Neural progenitor cell (in vitro differentiated cells): ENCODE results near the gene TNIK. TPM values are rescaled to one million over a fixed set of nuclear protein-coding genes. Genes with fewer than 3 reads are reported as not detected.

Experiments used
- DNase-seq: peaks from one replicate; pipeline ENCODE4 v3.0.0-alpha.2; 2016; ENCODE audit warnings: low spot score
- H2AFZ ChIP-seq: fragments of 200-600 bp; sonication (generic); replicated peaks from 2 replicates; pipeline ENCODE4 v1.6.1; 2016; ENCODE audit warnings: antibody characterized with exemption
- H3F3A ChIP-seq: fragments of 200-600 bp; sonication (generic); 2 replicates; pipeline ENCODE4 v1.6.1; 2016; ENCODE audit warnings: antibody characterized with exemption, low read depth
- H3K27ac ChIP-seq: fragments of 200-600 bp; sonication (generic); 2 replicates; pipeline ENCODE4 v1.5.1; 2016; ENCODE audit warnings: mild to moderate bottlenecking
- H3K27me3 ChIP-seq: fragments of 200-600 bp; sonication (generic); 2 replicates; pipeline ENCODE4 v1.6.1; 2016; ENCODE audit warnings: mild to moderate bottlenecking, moderate library complexity
- H3K36me3 ChIP-seq: fragments of 200-600 bp; sonication (generic); 2 replicates; pipeline ENCODE4 v1.5.1; 2016
- H3K4me1 ChIP-seq: fragments of 200-600 bp; sonication (generic); 2 replicates; pipeline ENCODE4 v1.6.1; 2016; ENCODE audit warnings: mixed run types
- H3K4me2 ChIP-seq: fragments of 200-600 bp; sonication (generic); 2 replicates; pipeline ENCODE4 v1.6.1; 2016
- H3K4me3 ChIP-seq: fragments of 200-600 bp; sonication (generic); 2 replicates; pipeline ENCODE4 v1.5.1; 2016
- H3K79me2 ChIP-seq: fragments of 200-600 bp; sonication (generic); 2 replicates; pipeline ENCODE4 v1.6.1; 2016; ENCODE audit warnings: low read depth
- H3K9ac ChIP-seq: fragments of 200-600 bp; sonication (generic); 2 replicates; pipeline ENCODE4 v1.6.1; 2016
- H3K9me3 ChIP-seq: fragments of 200-600 bp; sonication (generic); 2 replicates; pipeline ENCODE4 v1.5.1; 2016; ENCODE audit warnings: low read depth
- H4K20me1 ChIP-seq: fragments of 200-600 bp; sonication (generic); 2 replicates; pipeline ENCODE4 v1.6.1; 2016; ENCODE audit warnings: low read depth
- H3K27ac Mint-ChIP-seq: 3 replicates; pipeline ENCODE4 v1.8.0; 2021; ENCODE audit warnings: mixed read lengths
- H3K27me3 Mint-ChIP-seq: 2 replicates; pipeline ENCODE4 v1.8.0; 2022; ENCODE audit warnings: low read depth, mild to moderate bottlenecking, inconsistent platforms, moderate library complexity, mixed read lengths; ENCODE audit not compliant: insufficient read depth
- H3K36me3 Mint-ChIP-seq: 3 replicates; pipeline ENCODE4 v1.8.0; 2021; ENCODE audit warnings: mixed read lengths
- H3K4me1 Mint-ChIP-seq: 3 replicates; pipeline ENCODE4 v1.8.0; 2021; ENCODE audit warnings: mixed read lengths
- H3K4me3 Mint-ChIP-seq: 3 replicates; pipeline ENCODE4 v1.8.0; 2021; ENCODE audit warnings: mild to moderate bottlenecking, moderate library complexity, mixed read lengths
- H3K9me3 Mint-ChIP-seq: 3 replicates; pipeline ENCODE4 v1.8.0; 2020; ENCODE audit warnings: mixed read lengths
- EZH2 ChIP-seq: fragments of 200-600 bp; sonication (generic); IDR thresholded peaks from 2 replicates; pipeline ENCODE4 v1.6.1; 2017; ENCODE audit warnings: antibody characterized with exemption, mild to moderate bottlenecking, moderate library complexity
- EZH2phosphoT487 ChIP-seq: fragments of 200-600 bp; sonication (generic); IDR thresholded peaks from 2 replicates; pipeline ENCODE4 v1.6.1; 2017; ENCODE audit warnings: antibody characterized with exemption
- total RNA-seq: library from RNA; depleted of rRNA; stranded (reverse); fragments of >200 nt; gene quantifications from 2 replicates; pipeline ENCODE4 v1.2.3, GENCODE V29; 2015; ENCODE audit warnings: low replicate concordance
- TF ChIP-seq, protein P1 (sequence below): fragments of 200-600 bp; sonication (generic); IDR thresholded peaks from 2 replicates; pipeline ENCODE4 v1.5.1; 2017; ENCODE audit warnings: antibody characterized with exemption, mild to moderate bottlenecking

Gene TNIK
- total RNA-seq, 1 donor from 2014 or later: 3.0 TPM

DNA sequence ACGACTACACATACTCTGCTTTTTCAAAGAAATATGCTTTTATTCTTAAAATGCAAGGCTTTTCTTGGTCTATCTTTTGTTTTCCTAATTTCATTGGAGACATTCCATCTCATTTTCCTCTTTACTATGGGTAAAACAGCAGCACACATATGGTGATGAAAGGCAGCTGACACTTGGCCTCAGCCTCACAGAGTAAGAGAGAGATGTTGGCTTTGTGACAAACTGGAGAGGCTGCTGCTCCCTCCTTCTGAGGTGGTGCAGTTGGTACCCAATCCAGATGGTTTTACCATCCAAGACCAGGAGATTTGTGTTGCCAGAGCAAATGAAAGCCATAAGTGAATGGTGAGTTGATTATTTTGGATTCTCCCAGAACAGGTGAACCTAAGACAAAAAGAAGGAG lies 420.5 kb downstream of the TNIK start:
- TF ChIP-seq, protein P1, sequence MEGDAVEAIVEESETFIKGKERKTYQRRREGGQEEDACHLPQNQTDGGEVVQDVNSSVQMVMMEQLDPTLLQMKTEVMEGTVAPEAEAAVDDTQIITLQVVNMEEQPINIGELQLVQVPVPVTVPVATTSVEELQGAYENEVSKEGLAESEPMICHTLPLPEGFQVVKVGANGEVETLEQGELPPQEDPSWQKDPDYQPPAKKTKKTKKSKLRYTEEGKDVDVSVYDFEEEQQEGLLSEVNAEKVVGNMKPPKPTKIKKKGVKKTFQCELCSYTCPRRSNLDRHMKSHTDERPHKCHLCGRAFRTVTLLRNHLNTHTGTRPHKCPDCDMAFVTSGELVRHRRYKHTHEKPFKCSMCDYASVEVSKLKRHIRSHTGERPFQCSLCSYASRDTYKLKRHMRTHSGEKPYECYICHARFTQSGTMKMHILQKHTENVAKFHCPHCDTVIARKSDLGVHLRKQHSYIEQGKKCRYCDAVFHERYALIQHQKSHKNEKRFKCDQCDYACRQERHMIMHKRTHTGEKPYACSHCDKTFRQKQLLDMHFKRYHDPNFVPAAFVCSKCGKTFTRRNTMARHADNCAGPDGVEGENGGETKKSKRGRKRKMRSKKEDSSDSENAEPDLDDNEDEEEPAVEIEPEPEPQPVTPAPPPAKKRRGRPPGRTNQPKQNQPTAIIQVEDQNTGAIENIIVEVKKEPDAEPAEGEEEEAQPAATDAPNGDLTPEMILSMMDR: no peak
- TF ChIP-seq EZH2phosphoT487 (no peak), EZH2 (no peak)
- Mint-ChIP-seq H3K9me3 (peaks cover 2% of the 10 kb centered on the region), H3K4me1 (no peaks in the 10 kb centered on the region), H3K27me3 (no peaks in the 10 kb centered on the region), H3K36me3 (no peaks in the 10 kb centered on the region), H3K27ac (no peak overlapping the region), H3K4me3 (no peak overlapping the region)
- Histone ChIP-seq H2AFZ (no peak overlapping the region), H3K4me1 (no peaks in the 10 kb centered on the region), H3K27me3 (no peaks in the 10 kb centered on the region), H3K9me3 (no peaks in the 10 kb centered on the region), H3K4me3 (no peak overlapping the region), H3K27ac (no peak overlapping the region), H3K9ac (no peak overlapping the region), H3K79me2 (no peaks in the 10 kb centered on the region), H3K36me3 (no peaks in the 10 kb centered on the region), H4K20me1 (no peaks in the 10 kb centered on the region), H3K4me2 (no peak overlapping the region), H3F3A (no peaks in the 10 kb centered on the region)
- DNase-seq: no peak

- Histone ChIP-seq H3K9ac (no peak overlapping the region), H4K20me1 (no peaks in the 10 kb centered on the region), H3K4me2 (no peak overlapping the region), H2AFZ (no peak overlapping the region), H3K4me3 (no peak overlapping the region), H3K27ac (no peak overlapping the region), H3K27me3 (no peaks in the 10 kb centered on the region), H3K79me2 (no peaks in the 10 kb centered on the region), H3F3A (no peaks in the 10 kb centered on the region), H3K36me3 (no peaks in the 10 kb centered on the region), H3K9me3 (no peaks in the 10 kb centered on the region), H3K4me1 (no peaks in the 10 kb centered on the region)
- no peaks in the 10 kb centered on the region for H3K27me3 Mint-ChIP-seq
- TF ChIP-seq, protein P1: no peak
- TF ChIP-seq EZH2 (no peak), EZH2phosphoT487 (no peak)
- no peak for DNase-seq
- no peaks in the 10 kb centered on the region for H3K36me3 Mint-ChIP-seq
- H3K4me1 Mint-ChIP-seq: no peaks in the 10 kb centered on the region
- H3K9me3 Mint-ChIP-seq: peaks cover 2% of the 10 kb centered on the region
- H3K4me3 Mint-ChIP-seq: no peak overlapping the region
- H3K27ac Mint-ChIP-seq: no peak overlapping the region
These were observed 421.9 kb downstream of the TNIK start for GRCh38 chr3:171038342-171038741.

GRCh38 chr3:171028779-171029232 lies 431.4 kb downstream of the TNIK start:
- Histone ChIP-seq H3K36me3 (no peaks in the 10 kb centered on the region), H3K9me3 (no peaks in the 10 kb centered on the region), H3K27ac (no peak overlapping the region), H3K9ac (no peak overlapping the region), H3K4me2 (peak overlapping the region; percentile 47), H3K27me3 (peaks cover 26% of the 10 kb centered on the region), H3K79me2 (no peaks in the 10 kb centered on the region), H3F3A (no peaks in the 10 kb centered on the region), H4K20me1 (no peaks in the 10 kb centered on the region), H3K4me1 (no peaks in the 10 kb centered on the region), H3K4me3 (no peak overlapping the region), H2AFZ (peak overlapping the region; percentile 5)
- no peaks in the 10 kb centered on the region for H3K4me1 Mint-ChIP-seq
- H3K9me3 Mint-ChIP-seq: no peaks in the 10 kb centered on the region
- no peaks in the 10 kb centered on the region for H3K36me3 Mint-ChIP-seq
- TF ChIP-seq EZH2phosphoT487: no peak
- TF ChIP-seq, protein P1: no peak
- TF ChIP-seq EZH2: no peak
- no peak for DNase-seq
- H3K27ac Mint-ChIP-seq: no peak overlapping the region
- H3K4me3 Mint-ChIP-seq: no peak overlapping the region
- H3K27me3 Mint-ChIP-seq: no peaks in the 10 kb centered on the region
